ENCODE measurements around the gene PTPRC. TPM values are rescaled to one million over a fixed set of nuclear protein-coding genes. Genes with fewer than 3 reads are reported as not detected.

PTPRC gene
- total RNA-seq, 1 donor from 2014 or later, result not detected

- Mint-ChIP-seq H3K36me3 (ENCODE audit: low read depth, unreplicated experiment) (no peaks in the 10 kb centered on the region), H3K27ac (ENCODE audit: unreplicated experiment) (no peak overlapping the region), H3K27me3 (ENCODE audit: unreplicated experiment) (no peaks in the 10 kb centered on the region), H3K9me3 (ENCODE audit: unreplicated experiment) (no peaks in the 10 kb centered on the region), H3K4me1 (ENCODE audit: unreplicated experiment) (no peaks in the 10 kb centered on the region), H3K4me3 (ENCODE audit: unreplicated experiment) (no peak overlapping the region)
- no peak for DNase-seq (ENCODE audit: low spot score)
- no peak for TF ChIP-seq CTCF (IDR thresholded peaks at IDR 0.05; ENCODE audit: unreplicated experiment)
Observed at GRCh38 chr1:198611219-198611618, 27.6 kb upstream of the PTPRC start.

DNA sequence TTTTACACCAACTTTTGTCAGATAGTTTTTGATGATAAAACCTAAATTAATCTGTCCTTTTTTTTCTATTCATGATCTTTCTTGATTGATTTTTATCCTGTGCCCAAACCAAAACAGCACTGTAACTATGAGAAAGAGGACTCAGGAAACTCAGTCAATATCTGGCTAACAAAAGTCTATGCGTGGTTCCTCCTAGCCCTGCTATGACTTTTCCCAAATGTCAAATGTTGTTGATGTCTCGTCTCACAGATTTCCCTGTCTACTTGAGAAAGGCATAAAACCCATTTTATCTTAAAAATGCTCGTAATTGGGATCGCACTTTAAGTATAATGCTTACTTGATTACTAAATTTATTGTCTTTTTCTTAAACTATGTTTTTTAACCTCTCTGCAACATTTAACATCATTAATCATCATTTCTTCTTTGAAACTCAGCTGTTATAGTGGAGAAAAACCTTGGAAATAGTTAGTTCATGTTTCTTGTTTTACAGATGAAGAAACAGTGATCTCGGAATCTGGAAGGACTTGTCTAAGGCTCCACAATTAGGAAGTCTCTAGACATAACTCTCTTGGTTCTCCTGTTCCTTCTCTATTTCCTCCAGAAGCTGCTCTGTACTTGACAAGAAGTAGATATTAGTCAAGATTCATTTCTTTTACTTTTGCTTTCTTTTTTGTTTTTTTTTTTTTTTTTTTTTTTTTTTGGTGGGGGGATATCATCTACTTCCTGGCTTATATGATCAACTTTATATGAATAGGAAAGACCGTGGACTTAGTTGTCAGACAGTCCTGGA is 26.2 kb upstream of the PTPRC start:
- no peak for DNase-seq (ENCODE audit: low spot score)
- Mint-ChIP-seq H3K4me3 (ENCODE audit: unreplicated experiment) (no peak overlapping the region), H3K36me3 (ENCODE audit: low read depth, unreplicated experiment) (no peaks in the 10 kb centered on the region), H3K27me3 (ENCODE audit: unreplicated experiment) (no peaks in the 10 kb centered on the region), H3K27ac (ENCODE audit: unreplicated experiment) (no peak overlapping the region), H3K9me3 (ENCODE audit: unreplicated experiment) (no peaks in the 10 kb centered on the region), H3K4me1 (ENCODE audit: unreplicated experiment) (no peaks in the 10 kb centered on the region)
- TF ChIP-seq CTCF (IDR thresholded peaks at IDR 0.05; ENCODE audit: unreplicated experiment), result no peak

DNA sequence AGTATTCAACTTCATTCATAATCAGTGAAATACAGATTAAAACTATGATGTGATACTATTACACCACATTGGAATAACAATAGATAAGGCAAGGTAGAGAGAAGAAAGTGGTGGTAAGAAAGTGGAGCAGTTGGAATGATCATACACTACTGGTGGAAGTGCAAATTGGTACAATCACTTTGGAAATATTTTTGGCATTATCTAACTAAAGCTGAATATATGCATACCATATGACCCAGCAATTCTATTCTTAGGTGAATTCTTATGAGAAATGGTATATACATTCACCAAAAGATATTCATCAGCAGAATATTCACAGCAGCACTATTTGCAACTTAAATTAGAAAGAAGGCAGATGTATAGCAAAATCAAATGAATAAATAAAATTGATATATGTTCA is 21.4 kb upstream of the PTPRC start:
- Mint-ChIP-seq H3K27ac (ENCODE audit: unreplicated experiment) (no peak overlapping the region), H3K9me3 (ENCODE audit: unreplicated experiment) (no peaks in the 10 kb centered on the region), H3K4me1 (ENCODE audit: unreplicated experiment) (no peaks in the 10 kb centered on the region), H3K27me3 (ENCODE audit: unreplicated experiment) (no peaks in the 10 kb centered on the region), H3K36me3 (ENCODE audit: low read depth, unreplicated experiment) (no peaks in the 10 kb centered on the region), H3K4me3 (ENCODE audit: unreplicated experiment) (no peak overlapping the region)
- DNase-seq (ENCODE audit: low spot score), result no peak
- TF ChIP-seq CTCF (IDR thresholded peaks at IDR 0.05; ENCODE audit: unreplicated experiment), result no peak

- Mint-ChIP-seq H3K27me3 (ENCODE audit: unreplicated experiment) (no peaks in the 10 kb centered on the region), H3K9me3 (ENCODE audit: unreplicated experiment) (no peaks in the 10 kb centered on the region), H3K27ac (ENCODE audit: unreplicated experiment) (no peak overlapping the region), H3K4me1 (ENCODE audit: unreplicated experiment) (no peaks in the 10 kb centered on the region), H3K4me3 (ENCODE audit: unreplicated experiment) (no peak overlapping the region), H3K36me3 (ENCODE audit: low read depth, unreplicated experiment) (no peaks in the 10 kb centered on the region)
- no peak for DNase-seq (ENCODE audit: low spot score)
- no peak for TF ChIP-seq CTCF (IDR thresholded peaks at IDR 0.05; ENCODE audit: unreplicated experiment)
Observed at GRCh38 chr1:198619375-198620140, 19.3 kb upstream of the PTPRC start.

DNA sequence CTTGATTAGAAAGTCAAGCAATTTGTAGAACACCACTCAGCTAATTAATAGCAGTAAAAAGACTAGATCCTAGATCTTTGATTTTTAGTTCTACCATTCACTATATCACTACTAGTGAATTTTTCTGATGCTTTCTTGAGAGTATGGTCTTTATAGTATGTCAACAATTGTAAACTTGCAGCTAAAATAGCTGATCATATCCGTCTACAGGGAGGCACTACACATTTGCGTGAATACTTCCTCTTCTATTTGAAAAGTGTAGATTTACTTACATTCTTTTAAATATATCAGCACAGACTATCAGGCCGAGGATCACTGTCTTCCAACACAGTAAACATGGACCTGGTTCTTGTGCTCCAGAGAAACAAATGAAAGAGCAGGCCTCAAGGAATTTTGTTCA is 18.6 kb upstream of the PTPRC start:
- no peak for DNase-seq (ENCODE audit: low spot score)
- Mint-ChIP-seq H3K4me1 (ENCODE audit: unreplicated experiment) (no peaks in the 10 kb centered on the region), H3K9me3 (ENCODE audit: unreplicated experiment) (no peaks in the 10 kb centered on the region), H3K27ac (ENCODE audit: unreplicated experiment) (no peak overlapping the region), H3K36me3 (ENCODE audit: low read depth, unreplicated experiment) (no peaks in the 10 kb centered on the region), H3K27me3 (ENCODE audit: unreplicated experiment) (no peaks in the 10 kb centered on the region), H3K4me3 (ENCODE audit: unreplicated experiment) (no peak overlapping the region)
- TF ChIP-seq CTCF (IDR thresholded peaks at IDR 0.05; ENCODE audit: unreplicated experiment), result no peak
